SK-N-DZ (cell line): Measurements from ENCODE around the gene PTBP2.
"Not testable (repeated sequence)": the region's sequence is repeated elsewhere in the genome, so short reads cannot be mapped to it uniquely, and the experiment has no call there.

Experiments
- DNase-seq: peaks from one replicate; pipeline ENCODE4 v3.0.0-alpha.2; 2015; ENCODE audit warnings: low spot score

Gene PTBP2

GRCh38 chr1:96730574-96731298 is 9.2 kb downstream of the PTBP2 start:
- DNase-seq: no peak

GRCh38 chr1:96741335-96741734 is 19.8 kb downstream of the PTBP2 start:
- no peak for DNase-seq

- DNase-seq: no peak
Measured at GRCh38 chr1:96746440-96747420, 25.1 kb downstream of the PTBP2 start.

- no peak for DNase-seq
Measured at GRCh38 chr1:96747565-96747964, 26.0 kb downstream of the PTBP2 start.

GRCh38 chr1:96748078-96748477 is 26.5 kb downstream of the PTBP2 start:
- DNase-seq: no peak

GRCh38 chr1:96749618-96750017 is 28.0 kb downstream of the PTBP2 start:
- DNase-seq: peak; percentile 10

GRCh38 chr1:96752394-96752793 is 30.8 kb downstream of the PTBP2 start:
- no peak for DNase-seq

- no peak for DNase-seq
Measured at GRCh38 chr1:96756789-96757188, 35.2 kb downstream of the PTBP2 start.

GRCh38 chr1:96762586-96762985 is 41.0 kb downstream of the PTBP2 start:
- not testable (repeated sequence) for DNase-seq

- DNase-seq: no peak
Measured at GRCh38 chr1:96763514-96763913, 41.9 kb downstream of the PTBP2 start.

- DNase-seq: no peak
Measured at GRCh38 chr1:96764469-96764868, 42.9 kb downstream of the PTBP2 start.

GRCh38 chr1:96771847-96772246 is 50.3 kb downstream of the PTBP2 start:
- DNase-seq: no peak

- DNase-seq: no peak
Measured at GRCh38 chr1:96772349-96772748, 50.8 kb downstream of the PTBP2 start.

- DNase-seq: no peak
Measured at GRCh38 chr1:96772972-96773371, 51.4 kb downstream of the PTBP2 start.

- DNase-seq: no peak
Measured at GRCh38 chr1:96782206-96782605, 60.6 kb downstream of the PTBP2 start.

GRCh38 chr1:96782856-96783255 is 61.3 kb downstream of the PTBP2 start:
- DNase-seq: no peak

GRCh38 chr1:96790599-96790998 is 69.0 kb downstream of the PTBP2 start:
- no peak for DNase-seq

- DNase-seq: no peak
Measured at GRCh38 chr1:96792220-96792619, 70.6 kb downstream of the PTBP2 start.

GRCh38 chr1:96801696-96802095 is 80.1 kb downstream of the PTBP2 start:
- DNase-seq: not testable (repeated sequence)

GRCh38 chr1:96804648-96805047 is 83.1 kb downstream of the PTBP2 start:
- DNase-seq: no peak

GRCh38 chr1:96808191-96808590 is 86.6 kb downstream of the PTBP2 start:
- no peak for DNase-seq

GRCh38 chr1:96815914-96816313 is 94.3 kb downstream of the PTBP2 start:
- no peak for DNase-seq

- no peak for DNase-seq
Measured at GRCh38 chr1:96820107-96820506, 98.5 kb downstream of the PTBP2 start.
